Esophagus muscularis mucosa (tissue), 4 donors: ENCODE data around the gene DENND10. TPM values are rescaled to one million over a fixed set of nuclear protein-coding genes. Genes with fewer than 3 reads are reported as not detected.

Experiments
- DNase-seq: peaks from one replicate; pipeline ENCODE4 v3.0.0-alpha.2; 2017; ENCODE audit errors: extremely low spot score
- H3K27ac ChIP-seq, 4 donors: fragments of 200-600 bp; sonication (generic); replicated peaks in 1 of 4; 1 replicate in 3 of 4; 2 replicates in 1 of 4; pipeline ENCODE4 v1.5.1; 2016 to 2019; ENCODE audit warnings: mild to moderate bottlenecking in 1 of 4
- H3K27me3 ChIP-seq, 4 donors: fragments of 200-600 bp; sonication (generic); one replicate each; pipeline versions ENCODE4 v1.5.1 to v1.6.0; 2016 to 2019
- H3K36me3 ChIP-seq, 4 donors: fragments of 200-600 bp; sonication (generic); one replicate each; pipeline ENCODE4 v1.5.1; 2016 to 2019
- H3K4me1 ChIP-seq, 4 donors: fragments of 200-600 bp; sonication (generic); one replicate each; pipeline ENCODE4 v1.5.1; 2016 to 2019
- H3K4me3 ChIP-seq, 4 donors: fragments of 200-600 bp; sonication (generic); 1 replicate in 2 of 4; 2 replicates in 2 of 4; pipeline ENCODE4 v1.5.1; 2016 to 2019; ENCODE audit warnings: mild to moderate bottlenecking in 4 of 4, moderate library complexity in 1 of 4
- H3K9me3 ChIP-seq, 4 donors: fragments of 200-600 bp; sonication (generic); 1 replicate in 3 of 4; 2 replicates in 1 of 4; pipeline ENCODE4 v1.5.1; 2016 to 2019
- CTCF ChIP-seq, 3 experiments: fragments of 200-600 bp in 2 of 3; fragments of 450-650 bp in 1 of 3; sonication (generic) in 2 of 3; IDR thresholded peaks; one replicate each; pipeline ENCODE4 v1.5.1; 2017 to 2019; ENCODE audit warnings: antibody characterized with exemption in 3 of 3, mild to moderate bottlenecking in 2 of 3, moderate library complexity in 1 of 3
- EP300 ChIP-seq: sonication (generic); formaldehyde crosslinking; IDR thresholded peaks from one replicate; pipeline ENCODE4 v1.6.1; 2017; ENCODE audit warnings: antibody characterized with exemption
- POLR2A ChIP-seq: fragments of 450-650 bp; IDR thresholded peaks from one replicate; pipeline ENCODE4 v1.6.1; 2017; ENCODE audit warnings: antibody characterized with exemption, moderate library complexity, mild to moderate bottlenecking, low read depth
- POLR2AphosphoS5 ChIP-seq, 2 donors: sonication (generic); formaldehyde crosslinking; IDR thresholded peaks; one replicate each; pipeline ENCODE4 v1.6.1; 2017; ENCODE audit warnings: antibody characterized with exemption in 2 of 2
- WGBS: methylation state at CpG from one replicate; pipeline ENCODE4 v1.1.5; 2018; 5-methylcytosine and 5-hydroxymethylcytosine counted together
- intact Hi-C: fragments of 100-400 bp; cut with DNase I; formaldehyde crosslinking; loops from one replicate; pipeline ENCODE4 v1.15.1; 2023
- total RNA-seq, 4 donors: library from RNA; depleted of rRNA; stranded (reverse); fragments of >200 nt; gene quantifications; one replicate each; pipeline versions ENCODE4 v1.1.0 to v1.2.1, GENCODE V29; 2016

Gene DENND10
- total RNA-seq, 4 donors from 2014 or later: 19.1 to 23.7 (median 22.3) TPM

GRCh38 chr10:119061352-119061751 is 42.6 kb upstream of the DENND10 start:
- DNase-seq: no peak
- WGBS: 68% methylated on average over 1 of the region's 1 CpG
- peaks cover 67 to 100% (median 87%) of the 10 kb centered on the region in 4 donors for H3K36me3 ChIP-seq
- H3K4me1 ChIP-seq: no peaks in the 10 kb centered on the region
- no peak overlapping the region for H3K27ac ChIP-seq
- TF ChIP-seq POLR2AphosphoS5 (IDR thresholded peaks at IDR 0.05) (no peak), POLR2A (no peak), EP300 (no peak), CTCF (IDR thresholded peaks at IDR 0.05) (no peak)
- no peak overlapping the region for H3K4me3 ChIP-seq
- intact Hi-C loops: no loop called here
- no peaks in the 10 kb centered on the region for H3K9me3 ChIP-seq
- H3K27me3 ChIP-seq: no peaks in the 10 kb centered on the region

GRCh38 chr10:119061926-119062325 is 42.0 kb upstream of the DENND10 start:
- no peak overlapping the region for H3K27ac ChIP-seq
- no peak for TF ChIP-seq POLR2AphosphoS5 (IDR thresholded peaks at IDR 0.05)
- no peak for TF ChIP-seq CTCF (IDR thresholded peaks at IDR 0.05)
- no peak for TF ChIP-seq EP300
- TF ChIP-seq POLR2A: no peak
- peaks cover 66 to 100% (median 87%) of the 10 kb centered on the region in 4 donors for H3K36me3 ChIP-seq
- H3K4me3 ChIP-seq: no peak overlapping the region
- intact Hi-C loops: no loop called here
- DNase-seq: no peak
- no peaks in the 10 kb centered on the region for H3K4me1 ChIP-seq
- H3K9me3 ChIP-seq: no peaks in the 10 kb centered on the region
- 93% methylated on average over 2 of the region's 2 CpGs for WGBS
- H3K27me3 ChIP-seq: no peaks in the 10 kb centered on the region

GRCh38 chr10:119070395-119071165 is 33.3 kb upstream of the DENND10 start:
- DNase-seq: no peak
- intact Hi-C loops: no loop called here
- H3K9me3 ChIP-seq: no peaks in the 10 kb centered on the region
- peaks cover 44 to 77% (median 69%) of the 10 kb centered on the region in 4 donors for H3K36me3 ChIP-seq
- no peaks in the 10 kb centered on the region for H3K27me3 ChIP-seq
- peaks cover 4 to 30% (median 18%) of the 10 kb centered on the region in 4 donors for H3K4me1 ChIP-seq
- no peak overlapping the region for H3K27ac ChIP-seq
- H3K4me3 ChIP-seq: no peak overlapping the region
- TF ChIP-seq EP300 (no peak), POLR2AphosphoS5 (IDR thresholded peaks at IDR 0.05) (no peak), CTCF (IDR thresholded peaks at IDR 0.05) (no peak), POLR2A (no peak)
- 92% methylated on average over 9 of the region's 9 CpGs for WGBS

GRCh38 chr10:119073584-119073983 is 30.3 kb upstream of the DENND10 start:
- Histone ChIP-seq H3K4me1 (peaks cover 16 to 59% (median 45%) of the 10 kb centered on the region in 4 donors), H3K27ac (no peak overlapping the region), H3K36me3 (peaks cover 21 to 48% (median 40%) of the 10 kb centered on the region in 4 donors), H3K4me3 (no peak overlapping the region), H3K9me3 (no peaks in the 10 kb centered on the region), H3K27me3 (no peaks in the 10 kb centered on the region)
- no peak for TF ChIP-seq POLR2AphosphoS5 (IDR thresholded peaks at IDR 0.05)
- TF ChIP-seq POLR2A: no peak
- no peak for TF ChIP-seq EP300
- TF ChIP-seq CTCF (IDR thresholded peaks at IDR 0.05): no peak
- intact Hi-C loops: no loop called here
- WGBS: 74% methylated on average over 6 of the region's 6 CpGs
- DNase-seq: no peak
